Measurements from ENCODE around the gene TNXB.

Gene TNXB

DNA sequence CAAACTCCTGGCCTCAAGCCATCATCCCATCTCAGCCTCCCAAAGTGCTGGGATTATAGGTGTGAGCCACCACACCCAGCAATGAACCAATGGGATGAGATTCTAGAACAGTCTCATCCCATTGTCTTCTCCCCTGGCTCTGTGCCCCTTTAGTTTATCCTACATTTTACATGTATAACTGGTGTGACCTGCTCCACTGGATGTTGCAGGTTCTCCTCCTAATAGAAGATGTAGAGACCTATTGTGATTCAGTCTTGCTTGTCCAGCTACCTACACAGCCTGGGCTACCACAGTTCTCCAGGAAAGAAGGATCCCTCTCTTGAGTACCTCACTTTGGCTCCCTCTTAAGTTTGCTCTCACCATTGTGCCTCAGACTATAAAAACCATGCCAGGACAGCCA lies 23.0 kb upstream of the TNXB start:
- TF ChIP-seq TAF1 (IDR thresholded peaks at IDR 0.05; ENCODE audit: low read depth) = no peak
- no peak for TF ChIP-seq EGR1 (IDR thresholded peaks at IDR 0.05)
- TF ChIP-seq NFIC (IDR thresholded peaks at IDR 0.05) = no peak
- TF ChIP-seq, protein P1, sequence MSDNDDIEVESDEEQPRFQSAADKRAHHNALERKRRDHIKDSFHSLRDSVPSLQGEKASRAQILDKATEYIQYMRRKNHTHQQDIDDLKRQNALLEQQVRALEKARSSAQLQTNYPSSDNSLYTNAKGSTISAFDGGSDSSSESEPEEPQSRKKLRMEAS (IDR thresholded peaks at IDR 0.05) = no peak
- no peak for TF ChIP-seq ZBTB7A (IDR thresholded peaks at IDR 0.05; ENCODE audit: low read depth)
- TF ChIP-seq TCF12 (IDR thresholded peaks at IDR 0.05; ENCODE audit: low read depth) = no peak
- TF ChIP-seq, protein P2, sequence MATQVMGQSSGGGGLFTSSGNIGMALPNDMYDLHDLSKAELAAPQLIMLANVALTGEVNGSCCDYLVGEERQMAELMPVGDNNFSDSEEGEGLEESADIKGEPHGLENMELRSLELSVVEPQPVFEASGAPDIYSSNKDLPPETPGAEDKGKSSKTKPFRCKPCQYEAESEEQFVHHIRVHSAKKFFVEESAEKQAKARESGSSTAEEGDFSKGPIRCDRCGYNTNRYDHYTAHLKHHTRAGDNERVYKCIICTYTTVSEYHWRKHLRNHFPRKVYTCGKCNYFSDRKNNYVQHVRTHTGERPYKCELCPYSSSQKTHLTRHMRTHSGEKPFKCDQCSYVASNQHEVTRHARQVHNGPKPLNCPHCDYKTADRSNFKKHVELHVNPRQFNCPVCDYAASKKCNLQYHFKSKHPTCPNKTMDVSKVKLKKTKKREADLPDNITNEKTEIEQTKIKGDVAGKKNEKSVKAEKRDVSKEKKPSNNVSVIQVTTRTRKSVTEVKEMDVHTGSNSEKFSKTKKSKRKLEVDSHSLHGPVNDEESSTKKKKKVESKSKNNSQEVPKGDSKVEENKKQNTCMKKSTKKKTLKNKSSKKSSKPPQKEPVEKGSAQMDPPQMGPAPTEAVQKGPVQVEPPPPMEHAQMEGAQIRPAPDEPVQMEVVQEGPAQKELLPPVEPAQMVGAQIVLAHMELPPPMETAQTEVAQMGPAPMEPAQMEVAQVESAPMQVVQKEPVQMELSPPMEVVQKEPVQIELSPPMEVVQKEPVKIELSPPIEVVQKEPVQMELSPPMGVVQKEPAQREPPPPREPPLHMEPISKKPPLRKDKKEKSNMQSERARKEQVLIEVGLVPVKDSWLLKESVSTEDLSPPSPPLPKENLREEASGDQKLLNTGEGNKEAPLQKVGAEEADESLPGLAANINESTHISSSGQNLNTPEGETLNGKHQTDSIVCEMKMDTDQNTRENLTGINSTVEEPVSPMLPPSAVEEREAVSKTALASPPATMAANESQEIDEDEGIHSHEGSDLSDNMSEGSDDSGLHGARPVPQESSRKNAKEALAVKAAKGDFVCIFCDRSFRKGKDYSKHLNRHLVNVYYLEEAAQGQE (IDR thresholded peaks at IDR 0.05; ENCODE audit: low read depth) = no peak
- TF ChIP-seq YY1 (IDR thresholded peaks at IDR 0.05; ENCODE audit: low read depth) = no peak
- TF ChIP-seq, protein P3, sequence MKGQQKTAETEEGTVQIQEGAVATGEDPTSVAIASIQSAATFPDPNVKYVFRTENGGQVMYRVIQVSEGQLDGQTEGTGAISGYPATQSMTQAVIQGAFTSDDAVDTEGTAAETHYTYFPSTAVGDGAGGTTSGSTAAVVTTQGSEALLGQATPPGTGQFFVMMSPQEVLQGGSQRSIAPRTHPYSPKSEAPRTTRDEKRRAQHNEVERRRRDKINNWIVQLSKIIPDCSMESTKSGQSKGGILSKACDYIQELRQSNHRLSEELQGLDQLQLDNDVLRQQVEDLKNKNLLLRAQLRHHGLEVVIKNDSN (IDR thresholded peaks at IDR 0.05) = no peak
- TF ChIP-seq FOXM1 (IDR thresholded peaks at IDR 0.05; ENCODE audit: borderline replicate concordance, low read depth) = no peak
- TF ChIP-seq CEBPB (IDR thresholded peaks at IDR 0.05) = no peak
- no peak for TF ChIP-seq EP300 (IDR thresholded peaks at IDR 0.05; ENCODE audit: borderline replicate concordance)
- TF ChIP-seq RAD21 (IDR thresholded peaks at IDR 0.05; ENCODE audit: low read depth) = no peak
- no peak for TF ChIP-seq TEAD4 (IDR thresholded peaks at IDR 0.05)
- TF ChIP-seq CREB1 (IDR thresholded peaks at IDR 0.05; ENCODE audit: low read depth) = no peak

DNA sequence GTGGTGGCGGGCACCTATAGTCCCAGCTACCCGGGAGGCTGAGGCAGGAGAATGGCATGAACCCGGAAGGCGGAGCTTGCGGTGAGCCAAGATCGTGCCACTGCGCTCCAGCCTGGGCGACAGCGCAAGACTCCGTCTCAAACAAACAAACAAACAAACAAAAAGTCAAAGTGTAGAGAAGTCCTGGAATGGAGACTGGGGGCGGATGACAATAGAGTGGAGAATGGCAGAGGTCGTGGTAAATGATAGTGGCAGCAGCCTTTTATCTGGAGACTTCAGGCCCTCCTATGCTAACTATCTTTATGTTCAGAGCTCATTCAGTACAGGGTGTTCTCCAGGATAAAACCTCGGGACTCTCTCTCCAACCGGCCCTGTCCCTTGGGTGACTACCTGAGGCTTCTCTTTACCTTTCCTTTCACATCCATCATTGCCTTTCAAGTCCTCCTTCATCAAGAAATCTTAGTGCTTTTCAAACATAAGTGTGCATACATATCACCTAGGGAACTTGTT lies 22.4 kb upstream of the TNXB start:
- TF ChIP-seq, protein P3 (IDR thresholded peaks at IDR 0.05) = no peak
- TF ChIP-seq FOXM1 (IDR thresholded peaks at IDR 0.05; ENCODE audit: borderline replicate concordance, low read depth) = no peak
- TF ChIP-seq ZBTB7A (IDR thresholded peaks at IDR 0.05; ENCODE audit: low read depth) = no peak
- no peak for TF ChIP-seq NFIC (IDR thresholded peaks at IDR 0.05)
- no peak for TF ChIP-seq YY1 (IDR thresholded peaks at IDR 0.05; ENCODE audit: low read depth)
- no peak for TF ChIP-seq TAF1 (IDR thresholded peaks at IDR 0.05; ENCODE audit: low read depth)
- no peak for TF ChIP-seq CREB1 (IDR thresholded peaks at IDR 0.05; ENCODE audit: low read depth)
- TF ChIP-seq, protein P1 (IDR thresholded peaks at IDR 0.05) = no peak
- no peak for TF ChIP-seq TEAD4 (IDR thresholded peaks at IDR 0.05)
- TF ChIP-seq TCF12 (IDR thresholded peaks at IDR 0.05; ENCODE audit: low read depth) = no peak
- TF ChIP-seq RAD21 (IDR thresholded peaks at IDR 0.05; ENCODE audit: low read depth) = no peak
- TF ChIP-seq EGR1 (IDR thresholded peaks at IDR 0.05) = no peak
- TF ChIP-seq, protein P2 (IDR thresholded peaks at IDR 0.05; ENCODE audit: low read depth) = no peak
- no peak for TF ChIP-seq CEBPB (IDR thresholded peaks at IDR 0.05)

DNA sequence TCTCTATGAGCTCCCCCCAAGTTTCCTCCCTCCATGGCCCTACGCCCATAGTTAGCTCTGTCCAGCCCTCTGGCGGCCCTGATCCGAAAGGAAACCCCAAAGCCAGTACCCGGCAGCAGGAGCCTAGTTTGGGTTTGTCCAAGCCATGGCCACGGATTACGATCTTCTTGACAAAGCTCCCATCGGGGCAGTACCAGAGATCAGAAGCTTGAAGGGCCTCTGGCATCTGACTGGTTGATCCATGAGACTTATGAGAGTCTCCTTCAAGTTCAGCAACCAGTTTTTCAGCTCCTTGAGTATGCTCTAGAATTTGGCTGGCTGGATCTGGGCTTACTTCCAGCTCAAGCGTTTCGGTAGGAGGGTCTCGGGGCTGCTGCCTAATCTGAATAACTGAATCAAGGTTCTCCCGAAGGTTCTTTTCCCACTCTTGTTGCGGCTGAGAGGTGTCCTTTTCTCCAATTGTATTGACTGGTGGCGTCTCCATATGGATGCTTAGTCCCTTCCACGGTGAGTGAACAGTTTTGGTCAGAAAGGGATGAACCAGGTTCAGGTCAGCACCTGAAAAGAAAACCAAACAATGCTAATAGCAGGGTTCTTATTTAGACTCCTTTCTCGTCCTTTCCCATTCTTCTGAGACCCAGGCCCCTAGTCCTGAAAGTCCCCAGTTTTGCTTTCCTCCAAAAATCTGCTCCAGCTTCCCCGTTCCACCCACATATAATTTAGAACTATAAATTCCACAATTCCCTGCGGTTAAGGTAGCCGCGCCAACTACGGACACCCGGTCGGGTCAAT lies 20.4 kb upstream of the TNXB start:
- TF ChIP-seq FOXM1 (IDR thresholded peaks at IDR 0.05; ENCODE audit: borderline replicate concordance, low read depth) = no peak; the same call in 1 of the 2 replicates
- TF ChIP-seq NFIC (IDR thresholded peaks at IDR 0.05) = peak; percentile 79
- TF ChIP-seq, protein P1 (IDR thresholded peaks at IDR 0.05) = no peak
- TF ChIP-seq TAF1 (IDR thresholded peaks at IDR 0.05; ENCODE audit: low read depth) = no peak
- TF ChIP-seq, protein P2 (IDR thresholded peaks at IDR 0.05; ENCODE audit: low read depth) = no peak
- TF ChIP-seq EGR1 (IDR thresholded peaks at IDR 0.05) = peak; percentile 45; the same call in 1 of the 2 replicates
- TF ChIP-seq TEAD4 (IDR thresholded peaks at IDR 0.05) = no peak
- TF ChIP-seq, protein P3 (IDR thresholded peaks at IDR 0.05) = no peak
- TF ChIP-seq RAD21 (IDR thresholded peaks at IDR 0.05; ENCODE audit: low read depth) = no peak
- TF ChIP-seq TCF12 (IDR thresholded peaks at IDR 0.05; ENCODE audit: low read depth) = peak; percentile 45; the same call in 1 of the 2 replicates

All from Ishikawa (cell line).